HAP-1 (cell line): ENCODE measurements around the gene ABHD4.
"Not testable (repeated sequence)": the region's sequence is repeated elsewhere in the genome, so short reads cannot be mapped to it uniquely, and the experiment has no call there.

Source experiments
- DNase-seq, 2 experiments: peaks; one replicate each; pipeline ENCODE4 v3.0.0-alpha.2; 2016 to 2020; ENCODE audit warnings: low spot score in 2 of 2
- H3K27me3 ChIP-seq: fragments of 250-450 bp; sonication (Bioruptor Pico); 2 replicates; pipeline ENCODE4 v1.5.1; 2020; ENCODE audit warnings: low read depth, mild to moderate bottlenecking, moderate library complexity
- H3K36me3 ChIP-seq: fragments of 250-450 bp; sonication (Bioruptor Pico); replicated peaks from 2 replicates; pipeline ENCODE4 v1.5.1; 2020; ENCODE audit warnings: mild to moderate bottlenecking
- H3K4me1 ChIP-seq: fragments of 250-450 bp; sonication (Bioruptor Pico); 2 replicates; pipeline ENCODE4 v1.5.1; 2020; ENCODE audit warnings: mild to moderate bottlenecking
- H3K4me3 ChIP-seq: fragments of 250-450 bp; sonication (Bioruptor Pico); 2 replicates; pipeline ENCODE4 v1.5.1; 2020; ENCODE audit warnings: mild to moderate bottlenecking, moderate library complexity
- H3K9me3 ChIP-seq: fragments of 250-450 bp; sonication (Bioruptor Pico); 2 replicates; pipeline ENCODE4 v1.5.1; 2020; ENCODE audit warnings: mild to moderate bottlenecking, moderate library complexity
- in situ Hi-C: fragments of 300-500 bp; cut with MboI; formaldehyde crosslinking; loops from 3 replicates; pipeline ENCODE4 v1.14.3; 2020; ENCODE audit warnings: low sequenced_read_pairs, inconsistent platforms, mixed read lengths

Gene ABHD4, protein sequence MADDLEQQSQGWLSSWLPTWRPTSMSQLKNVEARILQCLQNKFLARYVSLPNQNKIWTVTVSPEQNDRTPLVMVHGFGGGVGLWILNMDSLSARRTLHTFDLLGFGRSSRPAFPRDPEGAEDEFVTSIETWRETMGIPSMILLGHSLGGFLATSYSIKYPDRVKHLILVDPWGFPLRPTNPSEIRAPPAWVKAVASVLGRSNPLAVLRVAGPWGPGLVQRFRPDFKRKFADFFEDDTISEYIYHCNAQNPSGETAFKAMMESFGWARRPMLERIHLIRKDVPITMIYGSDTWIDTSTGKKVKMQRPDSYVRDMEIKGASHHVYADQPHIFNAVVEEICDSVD

DNA sequence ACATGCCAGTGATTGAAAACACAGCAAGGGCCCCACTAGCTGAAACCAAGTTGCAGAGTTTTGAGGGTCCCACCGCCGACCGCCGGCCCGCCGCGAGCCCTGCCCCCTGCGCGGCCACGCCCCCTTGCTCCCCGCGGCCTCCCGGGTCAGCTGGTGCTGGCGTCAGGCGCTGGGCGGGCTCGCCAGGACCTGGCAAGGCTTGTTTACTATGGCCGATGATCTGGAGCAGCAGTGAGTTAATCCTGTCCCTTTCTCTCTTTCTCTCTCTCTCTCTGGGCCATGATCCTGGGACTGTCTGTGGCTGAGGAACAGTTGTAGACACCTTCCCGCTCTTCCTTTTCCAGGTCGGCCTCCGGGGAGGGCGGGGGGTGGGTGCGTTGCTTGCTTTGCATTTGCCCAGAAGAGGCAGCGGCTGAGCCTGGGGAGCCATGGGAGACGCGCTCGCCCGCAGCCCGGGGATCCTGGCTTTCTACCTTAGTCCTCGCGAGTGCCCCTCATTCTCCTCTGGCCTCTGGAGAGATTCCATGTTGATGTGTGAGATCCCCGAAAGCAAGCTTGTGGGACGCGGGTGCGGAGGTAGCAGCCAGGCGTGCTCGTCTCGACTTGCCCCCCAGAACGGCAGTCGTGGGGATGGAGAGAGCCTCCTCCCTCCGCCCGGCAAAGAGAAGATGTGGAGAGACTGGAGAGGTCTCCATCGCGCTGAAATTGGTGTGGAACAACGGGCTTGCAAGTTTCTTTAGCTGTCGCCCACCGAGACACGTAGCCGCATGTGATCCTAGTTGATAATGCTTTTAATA lies at the start of gene ABHD4:
TSS of gene ABHD4 (plus strand) at position 202 of the 797 bp plus-strand sequence. CDS start at position 209, 7 bp downstream.
- in situ Hi-C loops: no loop called here
- DNase-seq: peak; percentile 54 to 77

DNA sequence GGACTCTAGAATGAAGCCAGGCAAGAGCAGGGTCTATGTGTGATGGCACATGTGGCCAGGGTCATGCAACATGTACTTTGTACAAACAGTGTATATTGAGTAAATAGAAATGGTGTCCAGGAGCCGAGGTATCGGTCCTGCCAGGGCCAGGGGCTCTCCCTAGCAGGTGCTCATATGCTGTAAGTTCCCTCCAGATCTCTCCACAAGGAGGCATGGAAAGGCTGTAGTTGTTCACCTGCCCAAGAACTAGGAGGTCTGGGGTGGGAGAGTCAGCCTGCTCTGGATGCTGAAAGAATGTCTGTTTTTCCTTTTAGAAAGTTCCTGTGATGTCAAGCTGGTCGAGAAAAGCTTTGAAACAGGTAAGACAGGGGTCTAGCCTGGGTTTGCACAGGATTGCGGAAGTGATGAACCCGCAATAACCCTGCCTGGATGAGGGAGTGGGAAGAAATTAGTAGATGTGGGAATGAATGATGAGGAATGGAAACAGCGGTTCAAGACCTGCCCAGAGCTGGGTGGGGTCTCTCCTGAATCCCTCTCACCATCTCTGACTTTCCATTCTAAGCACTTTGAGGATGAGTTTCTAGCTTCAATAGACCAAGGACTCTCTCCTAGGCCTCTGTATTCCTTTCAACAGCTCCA lies 48.7 kb upstream of the ABHD4 start:
- in situ Hi-C loops: no loop called here
- H3K4me3 ChIP-seq: no peak overlapping the region
- H3K27me3 ChIP-seq: no peaks in the 10 kb centered on the region
- no peak for DNase-seq
- no peaks in the 10 kb centered on the region for H3K36me3 ChIP-seq
- no peaks in the 10 kb centered on the region for H3K9me3 ChIP-seq
- H3K4me1 ChIP-seq: no peaks in the 10 kb centered on the region

More for the DNA sequence above, at the start of gene ABHD4:
- Histone ChIP-seq H3K36me3 (no peaks in the 10 kb centered on the region; the same call in none of the 2 replicates), H3K4me3 (peak within 1 kb of the TSS; percentile 66), H3K27me3 (peaks cover 13% of the 10 kb centered on the region), H3K4me1 (0 out of 2 replicates have a peak, but pooled peaks cover 6% of the 10 kb centered on the region), H3K9me3 (no peaks in the 10 kb centered on the region)

DNA sequence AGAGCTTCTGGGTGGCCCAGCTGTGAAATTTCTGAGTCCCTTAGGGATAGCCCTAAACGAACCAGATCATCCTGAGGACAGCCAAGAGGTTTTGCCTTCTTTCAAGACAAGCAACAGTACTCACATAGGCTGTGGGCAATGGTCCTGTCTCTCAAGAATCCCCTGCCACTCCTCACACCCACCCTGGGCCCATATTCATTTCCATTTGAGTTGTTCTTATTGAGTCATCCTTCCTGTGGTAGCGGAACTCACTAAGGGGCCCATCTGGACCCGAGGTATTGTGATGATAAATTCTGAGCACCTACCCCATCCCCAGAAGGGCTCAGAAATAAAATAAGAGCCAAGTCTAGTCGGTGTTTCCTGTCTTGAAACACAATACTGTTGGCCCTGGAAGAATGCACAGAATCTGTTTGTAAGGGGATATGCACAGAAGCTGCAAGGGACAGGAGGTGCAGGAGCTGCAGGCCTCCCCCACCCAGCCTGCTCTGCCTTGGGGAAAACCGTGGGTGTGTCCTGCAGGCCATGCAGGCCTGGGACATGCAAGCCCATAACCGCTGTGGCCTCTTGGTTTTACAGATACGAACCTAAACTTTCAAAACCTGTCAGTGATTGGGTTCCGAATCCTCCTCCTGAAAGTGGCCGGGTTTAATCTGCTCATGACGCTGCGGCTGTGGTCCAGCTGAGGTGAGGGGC lies 48.0 kb upstream of the ABHD4 start:
- in situ Hi-C loops: loop anchor here (25.0 kb wide), 1 partner anchor 512 kb away; the partner anchor contains the start of gene CDH24
- no peaks in the 10 kb centered on the region for H3K27me3 ChIP-seq
- no peaks in the 10 kb centered on the region for H3K4me1 ChIP-seq
- H3K36me3 ChIP-seq: no peaks in the 10 kb centered on the region
- no peaks in the 10 kb centered on the region for H3K9me3 ChIP-seq
- no peak overlapping the region for H3K4me3 ChIP-seq
- no peak for DNase-seq

DNA sequence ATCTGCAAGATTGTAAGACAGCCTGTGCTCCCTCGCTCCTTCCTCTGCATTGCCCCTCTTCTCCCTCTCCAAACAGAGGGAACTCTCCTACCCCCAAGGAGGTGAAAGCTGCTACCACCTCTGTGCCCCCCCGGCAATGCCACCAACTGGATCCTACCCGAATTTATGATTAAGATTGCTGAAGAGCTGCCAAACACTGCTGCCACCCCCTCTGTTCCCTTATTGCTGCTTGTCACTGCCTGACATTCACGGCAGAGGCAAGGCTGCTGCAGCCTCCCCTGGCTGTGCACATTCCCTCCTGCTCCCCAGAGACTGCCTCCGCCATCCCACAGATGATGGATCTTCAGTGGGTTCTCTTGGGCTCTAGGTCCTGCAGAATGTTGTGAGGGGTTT lies 46.5 kb upstream of the ABHD4 start:
- H3K9me3 ChIP-seq: no peaks in the 10 kb centered on the region
- H3K4me1 ChIP-seq: no peaks in the 10 kb centered on the region

DNA sequence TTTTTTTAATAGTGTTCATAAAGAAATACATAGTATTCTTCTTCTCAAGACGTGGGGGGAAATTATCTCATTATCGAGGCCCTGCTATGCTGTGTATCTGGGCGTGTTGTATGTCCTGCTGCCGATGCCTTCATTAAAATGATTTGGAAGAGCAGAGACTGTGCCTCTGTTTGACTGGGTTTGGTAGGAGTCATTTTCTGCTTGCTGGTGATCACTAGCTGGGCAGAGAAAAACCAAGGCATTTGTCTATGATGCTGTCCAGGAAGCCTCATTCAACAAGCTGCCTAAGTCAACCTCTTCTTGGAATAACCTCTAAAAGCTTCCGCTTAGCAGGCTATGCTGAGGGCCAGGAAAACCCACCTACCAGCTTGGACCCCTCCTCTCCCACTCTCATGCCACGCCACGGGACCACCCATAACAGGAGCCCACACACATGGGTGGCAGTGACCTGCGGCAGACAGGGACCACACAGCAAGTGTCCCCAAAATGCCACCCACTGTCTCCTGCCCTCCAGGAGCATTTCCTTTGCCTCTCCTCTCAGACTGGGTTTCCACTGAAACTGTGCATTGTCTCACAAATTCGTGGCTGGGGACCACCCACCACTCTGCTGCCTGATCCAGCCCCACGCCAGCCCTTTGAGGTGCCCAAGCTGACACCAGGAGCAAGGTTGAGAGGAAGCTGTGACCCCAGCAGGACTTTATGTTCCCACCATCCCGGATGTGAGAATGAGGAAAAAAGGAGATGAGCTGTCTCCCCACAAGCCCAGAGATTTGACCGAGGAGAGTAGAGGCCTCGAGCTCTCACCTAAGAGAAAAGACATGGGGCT lies 45.9 kb upstream of the ABHD4 start:
- Histone ChIP-seq H3K4me1 (peaks cover 3% of the 10 kb centered on the region), H3K27me3 (no peaks in the 10 kb centered on the region), H3K9me3 (no peaks in the 10 kb centered on the region), H3K36me3 (no peaks in the 10 kb centered on the region), H3K4me3 (no peak overlapping the region)
- in situ Hi-C loops: loop anchor here (25.0 kb wide), 1 partner anchor 510 kb away; the partner anchor contains the start of gene CDH24
- DNase-seq: no peak

More for the DNA sequence above, 46.5 kb upstream of the ABHD4 start:
- in situ Hi-C loops: loop anchor here (25.0 kb wide), 1 partner anchor 511 kb away; the partner anchor contains the start of gene CDH24
- DNase-seq: no peak
- no peaks in the 10 kb centered on the region for H3K36me3 ChIP-seq
- H3K27me3 ChIP-seq: no peaks in the 10 kb centered on the region
- H3K4me3 ChIP-seq: no peak overlapping the region

DNA sequence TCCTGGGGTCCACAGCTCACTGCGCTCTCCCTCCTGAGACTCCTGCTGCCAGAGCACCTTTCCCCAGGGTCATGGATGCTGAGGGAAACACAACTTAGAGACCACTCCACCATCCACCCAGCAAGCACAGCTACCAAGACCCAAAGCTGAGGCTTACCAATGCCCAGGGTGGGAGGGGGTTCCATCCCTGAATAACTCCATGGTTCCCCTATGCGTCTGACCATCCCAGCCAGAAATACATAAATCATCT lies 45.3 kb upstream of the ABHD4 start:
- Histone ChIP-seq H3K36me3 (no peaks in the 10 kb centered on the region), H3K4me3 (no peak overlapping the region), H3K4me1 (peaks cover 6% of the 10 kb centered on the region), H3K9me3 (no peaks in the 10 kb centered on the region), H3K27me3 (no peaks in the 10 kb centered on the region)
- DNase-seq: no peak
- in situ Hi-C loops: loop anchor here (25.0 kb wide), 1 partner anchor 510 kb away; the partner anchor contains the start of gene CDH24

DNA sequence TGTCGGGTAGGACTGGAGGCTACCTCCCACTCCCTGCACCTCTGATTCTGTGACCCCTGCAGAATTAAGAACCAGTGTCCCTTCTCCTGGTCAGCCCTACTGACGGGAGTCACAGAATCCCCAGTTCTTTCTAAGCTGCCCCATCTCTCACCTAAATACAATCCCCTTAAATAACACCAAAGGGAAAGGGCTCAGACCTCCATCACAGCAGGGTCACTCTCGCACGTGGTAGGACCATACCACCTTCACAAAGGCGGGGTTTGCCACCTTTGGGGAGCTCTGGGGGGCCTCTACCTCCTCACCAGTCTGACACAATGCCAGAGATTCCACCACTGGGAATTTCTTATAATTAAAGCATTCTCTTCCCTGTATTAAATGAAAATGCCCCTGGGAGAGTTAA lies 44.7 kb upstream of the ABHD4 start:
- Histone ChIP-seq H3K27me3 (no peaks in the 10 kb centered on the region), H3K36me3 (no peaks in the 10 kb centered on the region), H3K4me3 (no peak overlapping the region), H3K4me1 (peaks cover 6% of the 10 kb centered on the region), H3K9me3 (no peaks in the 10 kb centered on the region)
- no peak for DNase-seq
- in situ Hi-C loops: loop anchor here (25.0 kb wide), 1 partner anchor 509 kb away; the partner anchor contains the start of gene CDH24

DNA sequence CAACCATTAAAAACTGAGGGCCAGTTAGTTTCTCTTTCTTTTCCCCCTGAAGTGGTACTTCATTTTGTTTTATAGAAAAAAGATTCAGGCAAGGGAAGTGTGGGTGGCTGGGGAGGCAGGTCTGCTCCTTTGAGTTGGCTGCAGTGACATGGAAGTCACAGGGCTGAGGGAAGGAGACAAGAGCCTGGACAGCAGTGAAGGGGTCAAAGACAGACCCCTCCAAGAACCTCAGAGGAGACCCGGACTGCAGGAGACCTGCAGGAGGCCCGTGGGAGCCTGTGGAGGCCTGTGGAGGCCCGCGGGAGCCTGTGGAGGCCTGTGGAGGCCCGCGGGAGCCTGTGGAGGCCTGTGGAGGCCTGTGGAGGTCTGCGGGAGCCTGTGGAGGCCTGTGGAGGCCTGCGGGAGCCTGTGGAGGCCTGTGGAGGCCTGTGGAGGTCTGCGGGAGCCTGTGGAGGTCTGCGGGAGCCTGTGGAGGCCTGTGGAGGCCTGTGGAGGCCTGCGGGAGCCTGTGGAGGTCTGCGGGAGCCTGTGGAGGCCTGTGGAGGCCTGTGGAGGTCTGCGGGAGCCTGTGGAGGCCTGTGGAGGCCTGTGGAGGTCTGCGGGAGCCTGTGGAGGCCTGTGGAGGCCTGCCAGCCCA lies 44.1 kb upstream of the ABHD4 start:
- H3K36me3 ChIP-seq, H3K9me3 ChIP-seq, H3K27me3 ChIP-seq, H3K4me3 ChIP-seq, H3K4me1 ChIP-seq, DNase-seq: not testable (repeated sequence)
- in situ Hi-C loops: loop anchor here (25.0 kb wide), 1 partner anchor 508 kb away; the partner anchor contains the start of gene CDH24

DNA sequence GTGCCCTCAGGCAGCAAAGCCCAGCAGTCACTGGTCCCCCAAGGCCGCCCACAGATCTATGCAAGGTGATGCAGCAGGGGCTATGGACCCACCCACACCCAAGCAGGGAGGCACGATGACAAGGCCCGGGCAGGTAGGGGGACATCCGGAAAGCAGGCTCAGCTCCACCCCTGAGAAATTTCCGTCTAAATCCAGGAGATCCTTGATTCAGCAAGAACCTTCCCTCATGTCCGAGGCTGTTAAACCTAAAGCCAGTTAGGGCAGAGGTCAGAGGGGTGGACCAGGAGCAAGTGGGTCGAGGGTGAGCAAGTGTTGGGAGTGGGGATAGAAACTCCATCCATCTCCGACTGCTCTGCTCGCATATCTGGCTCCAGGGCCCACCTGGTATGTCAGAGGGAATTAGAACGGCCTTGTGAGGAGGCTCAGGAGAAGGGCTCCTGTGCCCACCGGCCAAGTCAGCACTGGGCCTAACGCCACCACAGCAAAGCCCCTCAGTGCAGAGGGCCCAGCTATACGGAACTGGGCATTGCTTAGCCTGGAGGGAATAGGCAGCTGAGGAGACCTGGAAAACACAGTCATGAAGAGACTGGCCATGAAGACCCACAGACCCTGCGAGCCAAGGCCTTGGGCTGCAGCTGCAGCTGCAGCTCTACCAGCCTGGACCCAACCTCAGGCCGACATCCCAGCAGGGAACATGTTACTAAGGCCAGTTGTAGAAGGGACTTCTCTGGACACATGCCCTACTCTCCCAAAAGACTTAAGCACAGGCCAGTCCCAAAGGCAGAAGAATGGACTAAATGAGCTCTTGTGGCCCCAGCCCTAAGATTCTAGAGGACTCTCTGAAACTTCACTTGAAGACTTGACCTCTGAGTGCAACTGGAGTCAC lies 43.4 kb upstream of the ABHD4 start:
- Histone ChIP-seq H3K27me3 (no peaks in the 10 kb centered on the region), H3K36me3 (no peaks in the 10 kb centered on the region), H3K9me3 (no peaks in the 10 kb centered on the region), H3K4me3 (no peak overlapping the region), H3K4me1 (peaks cover 6% of the 10 kb centered on the region)
- no peak for DNase-seq
- in situ Hi-C loops: loop anchor here (5.0 to 25.0 kb wide), 2 partner anchors 303 to 508 kb away; partner anchors contain the start of gene CDH24

DNA sequence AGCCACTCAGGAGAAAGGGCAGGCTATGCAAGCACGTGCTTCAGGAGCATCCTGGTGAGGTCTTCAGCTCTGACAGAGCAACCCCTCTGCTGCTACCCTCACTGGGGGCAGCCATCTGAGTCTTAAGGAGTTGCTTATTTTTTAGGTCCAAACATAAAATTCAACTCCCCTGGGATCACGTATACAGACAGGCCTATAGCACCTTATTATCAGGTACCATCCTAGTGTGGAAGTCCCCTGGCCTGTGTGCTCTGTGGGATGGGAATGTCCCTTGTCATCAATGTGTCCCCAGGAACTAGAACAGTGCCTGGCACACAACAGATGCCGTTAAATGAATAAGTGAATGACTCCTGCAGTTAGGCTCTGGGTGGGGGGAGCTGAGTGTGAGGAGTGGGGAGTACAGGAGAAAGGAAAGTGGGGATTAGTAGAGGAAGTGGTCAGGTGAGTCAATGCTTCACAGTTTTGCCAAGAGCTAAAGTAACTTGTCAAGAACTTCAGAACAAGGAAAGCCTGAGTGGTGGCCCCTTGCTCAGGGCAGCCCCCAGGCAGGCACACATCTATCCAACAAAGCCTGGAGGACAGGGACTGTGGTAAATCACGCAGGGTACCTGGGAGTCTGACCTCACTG lies 42.6 kb upstream of the ABHD4 start:
- DNase-seq: no peak
- Histone ChIP-seq H3K9me3 (no peaks in the 10 kb centered on the region), H3K4me3 (no peak overlapping the region), H3K36me3 (no peaks in the 10 kb centered on the region), H3K4me1 (peaks cover 6% of the 10 kb centered on the region), H3K27me3 (no peaks in the 10 kb centered on the region)
- in situ Hi-C loops: loop anchor here (5.0 to 25.0 kb wide), 2 partner anchors 302 to 507 kb away; partner anchors contain the start of gene CDH24
